Measurements from ENCODE around the gene IFNL1.
"Not testable (repeated sequence)": the region's sequence is repeated elsewhere in the genome, so short reads cannot be mapped to it uniquely, and the experiment has no call there.

The IFNL1 gene

GRCh38 chr19:39304701-39305571, 8.7 kb downstream of the IFNL1 start:
- DNase-seq (ENCODE audit: low read depth) = no peak
- no peak overlapping the region for H3K4me3 ChIP-seq (ENCODE audit: low read length)
- no peak for TF ChIP-seq CTCF (conservative IDR thresholded peaks at IDR 0.05; ENCODE audit: low read length)

GRCh38 chr19:39306075-39306474, 9.9 kb downstream of the IFNL1 start:
- TF ChIP-seq CTCF (conservative IDR thresholded peaks at IDR 0.05; ENCODE audit: low read length) = no peak
- no peak overlapping the region for H3K4me3 ChIP-seq (ENCODE audit: low read length)
- no peak for DNase-seq (ENCODE audit: low read depth)

GRCh38 chr19:39307046-39307821, 11.0 kb downstream of the IFNL1 start:
- DNase-seq (ENCODE audit: low read depth) = no peak
- no peak overlapping the region for H3K4me3 ChIP-seq (ENCODE audit: low read length)
- TF ChIP-seq CTCF (conservative IDR thresholded peaks at IDR 0.05; ENCODE audit: low read length) = no peak

- DNase-seq (ENCODE audit: low read depth) = no peak
- TF ChIP-seq CTCF (conservative IDR thresholded peaks at IDR 0.05; ENCODE audit: low read length) = no peak
- H3K4me3 ChIP-seq (ENCODE audit: low read length) = no peak overlapping the region
Observed at GRCh38 chr19:39307822-39308530, 11.8 kb downstream of the IFNL1 start.

- no peak overlapping the region for H3K4me3 ChIP-seq (ENCODE audit: low read length)
- DNase-seq (ENCODE audit: low read depth) = no peak
- no peak for TF ChIP-seq CTCF (conservative IDR thresholded peaks at IDR 0.05; ENCODE audit: low read length)
Observed at GRCh38 chr19:39308531-39309304, 12.5 kb downstream of the IFNL1 start.

- DNase-seq (ENCODE audit: low read depth) = not testable (repeated sequence)
Observed at GRCh38 chr19:39309305-39309670, 13.1 kb downstream of the IFNL1 start.

More at GRCh38 chr19:39309305-39309670, 13.1 kb downstream of the IFNL1 start:
- not testable (repeated sequence) for H3K4me3 ChIP-seq (ENCODE audit: low read length)
